Upper lobe of left lung (tissue), 4 donors: ENCODE measurements around the gene TDRD7.

Source experiments
- CTCF ChIP-seq, 6 experiments: fragments of 450-650 bp in 4 of 6; fragments of 200-600 bp in 2 of 6; sonication (generic) in 2 of 6; IDR thresholded peaks; one replicate each; pipeline ENCODE4 v1.5.1; 2016 to 2019; ENCODE audit warnings: antibody characterized with exemption in 6 of 6
- POLR2A ChIP-seq, 4 donors: fragments of 450-650 bp; IDR thresholded peaks; one replicate each; pipeline ENCODE4 v1.5.1; 2016 to 2017; ENCODE audit warnings: antibody characterized with exemption in 4 of 4, mild to moderate bottlenecking in 2 of 4

- no peak for TF ChIP-seq POLR2A (IDR thresholded peaks at IDR 0.05)
- no peak for TF ChIP-seq CTCF (IDR thresholded peaks at IDR 0.05)
Observed at GRCh38 chr9:97385626-97386264, 26.2 kb upstream of the TDRD7 start.
